HG02943 (cell line): ENCODE measurements around the gene OCA2.
"Not testable (repeated sequence)": the region's sequence is repeated elsewhere in the genome, so short reads cannot be mapped to it uniquely, and the experiment has no call there.

Experiments
- ATAC-seq: cut with Tn5 transposase; IDR thresholded peaks from one replicate; pipeline ENCODE4 v1.9.1; 2021; ENCODE audit warnings: mild to moderate bottlenecking, low read depth, moderate library complexity; ENCODE audit not compliant: unreplicated experiment

Gene OCA2

GRCh38 chr15:28121577-28121976 is 22.5 kb upstream of the OCA2 start:
- ATAC-seq, result not testable (repeated sequence)

GRCh38 chr15:28120359-28120640 is 21.2 kb upstream of the OCA2 start:
- no peak for ATAC-seq

GRCh38 chr15:28118531-28118930 is 19.4 kb upstream of the OCA2 start:
- no peak for ATAC-seq

- no peak for ATAC-seq
Observed at GRCh38 chr15:28118083-28118482, 19.0 kb upstream of the OCA2 start.

DNA sequence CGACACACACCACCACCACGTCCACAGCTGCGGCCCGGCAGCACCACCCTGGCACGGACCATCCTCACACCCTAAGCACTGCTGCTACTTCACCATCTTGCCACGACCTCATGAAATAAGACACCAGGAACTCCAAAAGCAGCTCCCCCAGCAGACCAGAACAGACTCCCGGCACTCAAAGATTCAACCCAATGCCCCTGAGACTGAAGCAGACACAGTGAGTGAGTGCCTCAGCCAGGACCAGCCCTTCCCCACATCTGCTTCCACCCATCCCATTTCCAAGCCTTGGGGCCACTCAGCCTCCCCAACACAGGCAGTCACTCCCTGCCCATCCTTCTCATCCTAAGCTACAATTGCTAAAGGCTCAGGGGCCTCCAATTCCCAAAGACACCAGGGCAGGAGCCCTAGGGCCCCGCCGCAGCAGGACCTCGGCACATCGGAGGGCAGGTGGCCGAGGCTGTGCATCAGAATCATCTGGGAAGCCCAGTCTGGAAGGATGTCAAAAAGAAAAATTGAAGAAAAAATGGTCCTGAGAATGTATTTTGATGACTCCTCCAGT is 18.4 kb upstream of the OCA2 start:
- no peak for ATAC-seq

DNA sequence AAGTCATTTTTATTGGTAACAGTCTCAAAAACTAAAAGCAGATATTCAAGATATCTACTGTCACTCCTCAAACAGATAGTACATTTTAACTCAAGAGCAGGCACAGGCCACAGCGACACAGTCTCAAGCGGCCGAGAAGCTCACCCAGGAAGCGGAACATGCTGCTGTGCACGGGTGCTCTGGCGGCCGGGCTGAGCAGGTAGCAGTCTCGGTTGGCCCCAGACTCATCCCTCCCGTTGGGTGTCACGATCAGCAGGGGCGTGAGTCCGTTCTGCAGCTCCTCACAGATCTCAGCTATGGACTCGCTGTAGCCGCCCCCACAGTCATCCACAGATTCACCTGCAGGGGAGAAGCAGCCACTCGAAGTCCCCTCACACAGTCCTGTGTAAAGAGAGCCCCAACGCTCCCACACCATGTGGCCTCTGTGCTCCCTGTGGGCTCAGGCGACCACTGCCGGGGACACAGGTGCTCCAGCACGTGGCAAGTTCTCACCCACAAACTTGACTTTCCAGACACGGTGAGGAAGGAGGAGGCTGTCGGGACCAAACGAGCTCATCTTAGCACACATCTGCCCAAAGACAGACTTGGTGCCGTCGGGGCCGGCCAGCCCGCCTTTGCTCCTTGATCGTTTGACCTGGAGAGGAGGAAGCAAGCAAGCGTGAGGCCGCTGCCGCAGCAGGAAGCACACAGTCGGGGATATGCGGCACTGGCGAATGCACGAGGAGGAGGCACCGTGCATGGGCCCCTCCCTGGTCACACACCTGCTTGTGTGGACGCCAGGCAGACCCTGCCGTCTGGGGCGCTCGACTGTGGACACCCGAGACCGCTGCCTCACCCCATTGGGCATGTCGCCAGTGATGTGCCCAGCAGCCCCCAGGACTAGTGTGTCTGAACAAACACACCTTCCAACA is 17.7 kb upstream of the OCA2 start:
- no peak for ATAC-seq

- no peak for ATAC-seq
Observed at GRCh38 chr15:28115871-28116270, 16.8 kb upstream of the OCA2 start.

DNA sequence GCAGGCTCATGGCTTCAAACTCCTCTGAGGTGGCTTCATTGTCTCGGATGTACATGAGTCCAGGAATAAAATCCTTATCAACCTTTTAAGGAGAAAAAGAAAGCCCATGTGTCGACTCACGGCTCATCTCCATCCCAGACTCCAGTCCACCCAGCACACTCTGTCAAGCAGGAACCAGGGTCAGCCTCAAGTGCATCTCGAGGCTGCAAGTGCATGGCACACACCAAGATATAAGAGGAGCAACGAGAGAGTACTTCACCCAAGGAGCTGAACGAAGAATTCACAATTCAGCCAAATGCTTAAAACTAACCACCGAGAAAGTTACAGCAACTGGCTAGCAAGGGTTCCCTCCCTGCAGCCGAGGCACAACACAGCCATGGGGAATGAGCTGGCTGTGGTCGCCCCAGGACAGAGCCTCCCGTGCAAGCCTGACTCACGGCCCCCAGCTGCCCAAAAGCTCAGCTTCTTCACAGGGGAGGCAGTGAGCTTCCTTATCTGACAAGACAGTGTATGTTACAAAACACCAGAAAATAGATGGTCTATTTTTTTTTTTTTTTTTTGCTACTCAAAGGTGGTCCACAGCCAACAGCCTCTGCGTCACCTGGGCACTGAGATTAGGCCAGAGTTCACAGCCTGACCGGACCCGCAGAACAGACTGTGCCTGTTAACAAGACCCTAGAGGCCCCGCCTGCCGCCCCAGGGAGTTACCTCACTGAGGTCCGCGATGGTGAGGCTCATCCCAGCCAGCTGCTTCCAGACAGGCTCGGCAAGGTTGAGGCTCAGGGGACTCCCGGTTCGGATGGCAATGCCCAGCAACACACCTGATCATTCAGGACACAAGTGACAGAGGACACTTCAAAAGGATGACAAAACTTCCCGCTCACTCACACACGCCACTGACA is 15.9 kb upstream of the OCA2 start:
- ATAC-seq, result no peak

DNA sequence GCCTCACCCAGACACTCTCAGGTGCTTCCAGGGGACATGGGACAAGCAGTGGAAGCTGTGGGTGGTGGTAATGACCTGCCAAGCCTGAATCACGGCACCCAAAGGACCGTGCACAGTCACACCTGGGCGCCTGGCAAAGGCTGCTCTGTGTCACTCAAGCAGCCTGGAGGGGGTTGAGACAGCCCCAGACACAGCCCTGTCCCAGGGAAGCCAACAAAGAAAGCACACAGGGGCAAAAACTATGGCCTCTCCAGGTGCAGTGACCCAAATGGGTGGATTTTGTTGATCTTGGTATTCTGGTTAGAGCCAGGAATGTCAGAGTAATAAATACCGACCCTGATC is 15.0 kb upstream of the OCA2 start:
- no peak for ATAC-seq

DNA sequence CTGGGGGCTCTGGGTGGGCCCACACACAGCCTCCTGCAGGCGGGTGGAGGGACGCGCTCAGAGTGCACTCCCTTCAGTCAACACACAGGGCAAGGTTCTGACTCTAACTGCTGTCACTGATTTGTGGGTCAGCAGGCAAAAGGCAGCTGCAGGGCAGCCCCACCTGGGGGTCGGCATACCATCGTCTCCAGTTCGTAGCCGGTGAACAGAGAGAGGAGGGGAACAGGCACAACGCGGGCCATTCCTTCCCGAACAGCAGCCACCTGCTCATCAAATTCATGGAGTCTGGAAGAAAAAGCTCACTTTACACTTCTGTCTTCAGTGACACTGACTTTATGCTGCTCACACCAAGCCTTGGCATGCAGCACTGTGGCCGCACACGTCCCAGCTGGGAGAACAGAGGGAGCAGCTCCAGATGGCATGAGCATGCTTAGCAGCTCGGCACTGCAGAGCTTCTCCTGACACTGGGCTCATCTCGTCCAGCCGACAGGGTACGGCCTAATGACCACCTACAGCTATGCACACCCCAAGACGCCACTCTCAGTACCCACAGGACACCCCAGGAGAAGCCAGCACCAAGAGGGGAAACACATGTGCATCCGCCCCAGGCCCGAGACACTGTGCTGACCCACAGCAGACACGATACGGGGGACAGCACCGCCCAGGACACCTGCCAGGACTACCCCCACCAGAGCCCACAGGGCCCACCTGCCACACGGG is 14.4 kb upstream of the OCA2 start:
- no peak for ATAC-seq

DNA sequence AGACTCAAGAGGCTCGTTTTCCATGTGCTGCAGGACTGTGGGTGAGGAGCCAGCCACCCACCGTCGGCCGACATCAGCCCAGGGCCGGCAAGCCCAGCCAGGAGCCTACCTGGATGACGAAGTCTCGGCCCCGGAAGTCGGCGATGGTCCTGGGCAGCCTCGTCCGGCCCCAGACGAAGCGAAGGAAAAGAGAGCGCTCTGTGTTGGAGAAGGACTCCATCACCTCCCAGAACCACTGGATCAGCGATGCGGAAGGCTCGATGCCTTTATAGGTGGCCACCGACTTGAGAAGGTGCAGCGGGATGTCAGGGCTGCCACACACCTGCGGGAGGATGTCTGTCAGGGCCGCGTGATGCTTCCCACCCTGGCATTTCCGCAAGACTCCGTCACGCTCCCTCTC is 13.8 kb upstream of the OCA2 start:
- no peak for ATAC-seq

DNA sequence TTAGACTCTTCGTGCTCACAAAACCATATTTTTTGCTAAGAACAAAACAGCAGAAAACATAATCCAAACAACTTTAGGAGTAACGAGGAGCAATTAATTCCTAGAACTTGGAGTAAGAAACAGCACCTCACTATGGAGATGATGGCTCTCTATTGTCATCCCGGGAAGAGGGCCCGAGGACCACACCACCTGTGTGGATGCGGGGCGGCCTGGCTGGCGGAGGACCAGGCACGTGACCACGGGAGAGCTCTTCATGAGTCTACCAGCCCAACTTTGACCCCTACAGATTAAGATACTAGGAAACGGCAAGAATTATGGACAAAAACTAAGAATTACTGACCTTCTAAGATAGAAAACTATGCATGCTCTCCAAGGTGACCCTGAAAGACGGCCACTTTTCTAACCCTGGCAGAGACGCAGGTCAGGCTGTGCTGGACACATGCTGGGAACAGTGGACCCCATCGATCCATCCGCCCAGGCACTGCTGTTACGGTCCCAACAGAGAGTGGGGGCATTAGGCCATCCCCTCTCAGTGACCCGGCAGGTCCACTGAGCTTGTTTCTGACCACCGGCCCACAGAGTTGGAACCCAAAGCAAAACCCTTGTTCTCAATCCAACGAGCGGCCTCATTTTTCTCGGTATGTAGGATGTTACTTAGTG is 13.1 kb upstream of the OCA2 start:
- no peak for ATAC-seq

- ATAC-seq, result no peak
Observed at GRCh38 chr15:28111543-28111942, 12.4 kb upstream of the OCA2 start.

GRCh38 chr15:28110481-28110881 is 11.4 kb upstream of the OCA2 start:
- ATAC-seq, result no peak

DNA sequence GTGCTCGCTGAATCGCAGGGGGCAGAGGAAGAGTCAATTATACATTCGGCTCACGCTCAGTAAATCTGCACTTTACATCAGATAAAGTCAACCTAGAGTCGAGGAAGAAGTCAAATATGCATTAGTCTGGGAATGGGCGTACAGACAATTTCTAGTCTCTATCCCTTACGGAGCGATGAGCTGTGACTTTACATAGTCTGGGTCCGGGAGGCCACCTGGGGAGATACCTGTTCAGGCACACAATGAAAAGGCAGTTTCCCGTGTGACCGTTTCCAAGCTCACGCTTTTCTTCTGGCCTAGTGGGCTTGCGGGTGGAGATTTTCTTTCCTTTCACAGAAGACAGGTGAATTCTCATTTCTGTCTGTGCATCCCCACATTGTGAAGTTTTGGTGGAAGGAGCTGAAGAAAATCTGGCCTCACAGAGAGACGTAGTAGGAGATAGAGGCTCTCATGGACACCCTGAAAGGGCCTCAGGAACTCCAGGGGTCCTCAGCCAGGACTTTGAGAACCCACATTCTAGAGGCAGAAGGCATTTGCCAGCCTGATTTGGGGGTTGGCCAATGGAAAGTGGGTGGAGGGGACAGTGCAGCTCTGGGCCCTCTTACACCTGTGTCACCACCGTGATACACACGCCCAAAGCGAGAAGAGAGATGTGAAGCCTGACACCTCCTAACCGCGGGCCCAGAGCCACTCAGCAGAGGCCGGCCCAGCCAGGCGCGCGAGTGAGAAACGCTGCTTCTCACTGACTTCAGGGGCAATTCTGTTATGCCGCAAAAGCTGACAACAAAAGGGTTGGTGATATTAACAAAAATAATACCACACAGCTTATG is 10.7 kb upstream of the OCA2 start:
- no peak for ATAC-seq

DNA sequence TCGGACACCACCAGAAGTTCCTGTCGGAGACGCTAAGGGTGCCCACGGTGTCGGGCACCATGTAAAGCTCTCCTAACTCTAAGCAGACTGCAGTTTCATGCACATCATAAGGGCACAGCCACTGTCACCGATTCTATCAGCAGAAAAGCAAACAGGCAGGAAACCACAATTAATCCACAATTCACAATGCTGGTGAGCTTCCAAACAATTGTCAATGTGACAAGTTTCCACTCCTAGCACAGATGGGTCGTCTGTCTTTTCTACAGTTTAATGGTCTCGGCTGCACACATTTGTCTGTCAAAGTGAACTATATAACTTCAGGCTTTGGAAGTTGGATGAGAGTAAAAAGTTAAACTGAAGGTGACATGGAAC is 8.8 kb upstream of the OCA2 start:
- ATAC-seq, result no peak

DNA sequence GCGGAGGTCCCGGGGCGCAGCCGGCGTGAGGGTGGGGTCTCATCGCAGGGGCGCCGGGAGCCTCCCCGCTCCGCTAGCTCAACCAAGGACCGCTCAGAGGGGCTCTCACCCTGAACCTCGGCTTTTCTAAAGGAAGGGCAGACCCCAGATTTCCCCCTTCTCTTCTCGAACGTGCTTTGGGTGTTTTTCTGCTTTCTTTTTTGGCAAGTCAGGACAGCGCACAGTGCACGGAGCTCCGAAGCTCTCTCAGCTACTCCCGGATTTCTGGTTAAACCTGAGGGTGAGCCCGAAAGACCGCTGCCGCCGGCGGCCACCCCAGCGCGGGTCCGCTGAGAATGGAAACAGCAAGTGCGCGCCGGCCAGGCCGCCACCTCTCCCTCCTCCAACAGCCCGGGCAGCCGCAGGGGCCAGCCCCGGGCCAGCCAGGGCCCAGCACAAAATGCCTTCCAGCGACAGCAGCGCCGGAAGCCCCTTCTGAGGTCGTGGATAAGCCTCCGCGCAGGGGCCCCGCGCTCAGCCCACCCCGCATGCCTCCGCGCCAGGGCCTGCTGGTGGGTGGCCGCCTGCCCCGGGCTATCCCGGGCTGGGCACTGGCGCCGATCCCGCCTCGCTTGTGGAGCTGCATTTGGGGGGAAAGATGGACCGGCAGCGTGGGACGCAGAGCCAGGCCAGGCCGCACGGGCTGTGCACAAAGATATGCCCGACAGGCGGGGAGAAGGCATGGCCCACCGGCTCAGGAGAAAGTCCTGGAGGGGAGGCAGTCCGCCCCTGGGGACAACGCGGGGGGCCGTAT is 8.2 kb upstream of the OCA2 start:
- ATAC-seq, result no peak

- no peak for ATAC-seq
Observed at GRCh38 chr15:28106294-28107110, 7.4 kb upstream of the OCA2 start.
